Activated CD4-positive, alpha-beta T cell treated with anti-CD3 and anti-CD28 coated beads for 36 hours (primary cell): ENCODE measurements around the gene LVRN. TPM values are rescaled to one million over a fixed set of nuclear protein-coding genes. Genes with fewer than 3 reads are reported as not detected.

ENCODE experiments used
- ATAC-seq: fragments of 200-7000 bp; cut with Tn5 transposase; one replicate; pipeline ENCODE4 v1.10.0; 2021; ENCODE audit warnings: mild to moderate bottlenecking, moderate library complexity
- CTCF ChIA-PET: fragments of 350-600 bp; sonication (Branson Sonifier 250); formaldehyde crosslinking; loops from one replicate; lab custom pipeline; 2021; ENCODE audit warnings: antibody characterized with exemption; lab: Charles Lee
- POLR2A ChIA-PET: fragments of 350-600 bp; sonication (Branson Sonifier 250); formaldehyde crosslinking; loops from one replicate; lab custom pipeline; 2021; ENCODE audit warnings: antibody characterized with exemption, inconsistent platforms; lab: Charles Lee
- DNase-seq: peaks from one replicate; pipeline ENCODE4 v3.0.0-alpha.2; 2020
- H3K27ac Mint-ChIP-seq: one replicate; pipeline ENCODE4 v1.8.0; 2021; ENCODE audit warnings: mixed read lengths
- H3K27me3 Mint-ChIP-seq: one replicate; pipeline ENCODE4 v1.8.0; 2021; ENCODE audit warnings: mixed read lengths
- H3K36me3 Mint-ChIP-seq: one replicate; pipeline ENCODE4 v1.8.0; 2021; ENCODE audit warnings: low read depth, mixed read lengths
- H3K4me1 Mint-ChIP-seq: one replicate; pipeline ENCODE4 v1.8.0; 2021; ENCODE audit warnings: mixed read lengths
- H3K4me3 Mint-ChIP-seq: one replicate; pipeline ENCODE4 v1.8.0; 2021; ENCODE audit warnings: mild to moderate bottlenecking, moderate library complexity, mixed read lengths
- H3K9me3 Mint-ChIP-seq: one replicate; pipeline ENCODE4 v1.8.0; 2021; ENCODE audit warnings: low read depth, mixed read lengths
- intact Hi-C, 2 experiments: fragments of 100-400 bp; cut with DNase I in 1 of 2; cut with micrococcal nuclease in 1 of 2; formaldehyde crosslinking; loops; one replicate each; pipeline versions ENCODE4 v1.14.2 to v1.15.1; 2022 to 2024; cut with DNase I, micrococcal nuclease
- total RNA-seq, 2 experiments: library from RNA; stranded (reverse); gene quantifications; one replicate each; pipeline ENCODE4 v1.2.3, GENCODE V29; 2021

LVRN gene
- total RNA-seq, 2 experiments from 2014 or later, result 0.11 TPM; not detected in 1

DNA sequence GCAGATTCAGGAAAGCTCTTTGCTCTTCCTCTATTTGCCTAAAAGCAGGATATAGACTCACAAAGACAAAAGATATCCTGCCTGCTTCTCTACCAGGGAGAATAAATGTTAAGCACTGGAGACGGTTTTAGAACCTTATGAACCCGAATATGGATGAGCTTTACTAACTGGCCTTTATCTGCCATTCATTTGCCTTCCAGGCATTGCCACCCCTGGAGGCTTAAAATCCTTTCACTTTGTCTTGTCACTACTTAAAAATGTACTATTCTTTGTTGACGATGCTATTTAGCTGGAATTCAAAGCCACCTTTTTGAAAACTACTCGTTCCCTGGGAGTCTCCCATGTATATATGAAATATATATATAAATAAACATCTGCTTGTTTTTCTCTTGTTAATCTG, 23.2 kb upstream of the LVRN start:
- H3K27me3 Mint-ChIP-seq, result peaks cover 7% of the 10 kb centered on the region
- no peak for ATAC-seq
- H3K27ac Mint-ChIP-seq, result no peak overlapping the region
- no peak for DNase-seq
- ChIA-PET CTCF (interaction anchor here (1.2 kb wide), 1 partner anchor 8 kb away, joined by 3 read pairs; no protein-coding TSS in a partner anchor), POLR2A (no interaction called here)
- H3K4me1 Mint-ChIP-seq, result no peaks in the 10 kb centered on the region
- no peak overlapping the region for H3K4me3 Mint-ChIP-seq
- no peaks in the 10 kb centered on the region for H3K36me3 Mint-ChIP-seq
- no peaks in the 10 kb centered on the region for H3K9me3 Mint-ChIP-seq
- intact Hi-C loops, result no loop called here

GRCh38 chr5:115940080-115940810, 22.0 kb upstream of the LVRN start:
- intact Hi-C loops, result no loop called here
- H3K4me1 Mint-ChIP-seq, result no peaks in the 10 kb centered on the region
- H3K4me3 Mint-ChIP-seq, result no peak overlapping the region
- DNase-seq (no peak), ATAC-seq (no peak)
- H3K27ac Mint-ChIP-seq, result no peak overlapping the region
- ChIA-PET POLR2A (no interaction called here), CTCF (interaction anchor here (0.9 kb wide), 1 partner anchor 17 kb away, joined by 3 read pairs; no protein-coding TSS in a partner anchor)
- H3K9me3 Mint-ChIP-seq, result no peaks in the 10 kb centered on the region
- peaks cover 7% of the 10 kb centered on the region for H3K27me3 Mint-ChIP-seq
- no peaks in the 10 kb centered on the region for H3K36me3 Mint-ChIP-seq

DNA sequence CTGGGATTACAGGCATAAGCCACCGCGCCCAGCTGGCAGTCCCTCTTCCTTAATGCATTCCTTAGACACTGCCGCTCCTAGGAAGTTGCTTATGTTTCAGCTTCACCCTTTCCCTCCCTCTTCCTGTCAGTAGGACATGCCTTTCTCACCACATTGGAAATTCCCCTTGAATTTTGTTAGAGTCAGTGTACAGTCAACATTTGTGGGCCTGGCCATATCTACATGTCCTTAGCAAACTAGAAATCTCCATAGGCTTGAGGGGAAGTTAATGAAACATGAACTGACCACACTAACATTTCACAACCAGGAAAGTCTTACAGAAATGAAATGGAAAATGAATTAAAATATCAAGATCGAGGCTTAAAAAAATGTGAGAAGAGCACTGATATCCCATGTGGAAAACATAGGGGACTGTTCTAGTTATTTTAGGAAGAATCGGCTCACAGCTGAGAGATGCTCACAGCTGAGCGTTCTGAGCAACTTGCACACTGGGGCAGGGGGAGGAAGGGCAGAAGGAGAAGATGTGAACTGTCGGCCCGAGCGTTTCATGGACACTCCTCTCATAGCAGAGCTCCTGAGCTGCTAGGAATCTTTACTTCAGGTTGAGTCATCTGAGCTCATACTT, 21.1 kb upstream of the LVRN start:
- Mint-ChIP-seq H3K4me1 (no peaks in the 10 kb centered on the region), H3K27ac (no peak overlapping the region), H3K4me3 (no peak overlapping the region), H3K9me3 (no peaks in the 10 kb centered on the region), H3K27me3 (peaks cover 7% of the 10 kb centered on the region), H3K36me3 (no peaks in the 10 kb centered on the region)
- DNase-seq (no peak), ATAC-seq (no peak)
- POLR2A ChIA-PET, result no interaction called here
- CTCF ChIA-PET, result interaction anchor here (0.9 kb wide), 1 partner anchor 18 kb away, joined by 3 read pairs; no protein-coding TSS in a partner anchor
- intact Hi-C loops, result no loop called here

- Mint-ChIP-seq H3K9me3 (no peaks in the 10 kb centered on the region), H3K4me3 (no peak overlapping the region), H3K4me1 (no peaks in the 10 kb centered on the region), H3K27ac (no peak overlapping the region), H3K36me3 (no peaks in the 10 kb centered on the region), H3K27me3 (peaks cover 13% of the 10 kb centered on the region)
- POLR2A ChIA-PET, result no interaction called here
- intact Hi-C loops, result no loop called here
- CTCF ChIA-PET, result interaction anchor here (1.0 to 1.2 kb wide), 2 partner anchors 9 to 102 kb away, joined by 3 read pairs; no protein-coding TSS in a partner anchor
- DNase-seq, result no peak
- ATAC-seq, result no peak
Measured at GRCh38 chr5:115944501-115944900, 17.8 kb upstream of the LVRN start.

- no peak for DNase-seq
- Mint-ChIP-seq H3K4me3 (no peak overlapping the region), H3K4me1 (no peaks in the 10 kb centered on the region), H3K27me3 (peaks cover 11% of the 10 kb centered on the region), H3K9me3 (no peaks in the 10 kb centered on the region), H3K36me3 (no peaks in the 10 kb centered on the region), H3K27ac (no peak overlapping the region)
- intact Hi-C loops, result no loop called here
- ATAC-seq, result no peak
- ChIA-PET POLR2A (no interaction called here), CTCF (interaction anchor here (1.3 kb wide), 1 partner anchor 16 kb away, joined by 6 read pairs; the partner anchor contains the start of gene LVRN)
Measured at GRCh38 chr5:115946655-115947054, 15.6 kb upstream of the LVRN start.

- ATAC-seq, result no peak
- POLR2A ChIA-PET, result no interaction called here
- no peak for DNase-seq
- CTCF ChIA-PET, result interaction anchor here (0.7 to 1.3 kb wide), 2 partner anchors 9 to 15 kb away, joined by 3 to 6 read pairs; partner anchors contain the start of gene LVRN
- no peaks in the 10 kb centered on the region for H3K9me3 Mint-ChIP-seq
- H3K4me3 Mint-ChIP-seq, result no peak overlapping the region
- no peaks in the 10 kb centered on the region for H3K36me3 Mint-ChIP-seq
- no peak overlapping the region for H3K27ac Mint-ChIP-seq
- no peaks in the 10 kb centered on the region for H3K4me1 Mint-ChIP-seq
- peaks cover 14% of the 10 kb centered on the region for H3K27me3 Mint-ChIP-seq
- intact Hi-C loops, result no loop called here
Measured at GRCh38 chr5:115947260-115947659, 15.0 kb upstream of the LVRN start.

GRCh38 chr5:115948091-115948534, 14.2 kb upstream of the LVRN start:
- ChIA-PET CTCF (interaction anchor here (0.7 kb wide), 2 partner anchors 10 kb away, joined by 3 read pairs; no protein-coding TSS in a partner anchor), POLR2A (no interaction called here)
- Mint-ChIP-seq H3K27me3 (peaks cover 15% of the 10 kb centered on the region), H3K27ac (no peak overlapping the region), H3K4me1 (no peaks in the 10 kb centered on the region), H3K9me3 (no peaks in the 10 kb centered on the region), H3K36me3 (no peaks in the 10 kb centered on the region), H3K4me3 (no peak overlapping the region)
- no peak for ATAC-seq
- no peak for DNase-seq
- intact Hi-C loops, result no loop called here

DNA sequence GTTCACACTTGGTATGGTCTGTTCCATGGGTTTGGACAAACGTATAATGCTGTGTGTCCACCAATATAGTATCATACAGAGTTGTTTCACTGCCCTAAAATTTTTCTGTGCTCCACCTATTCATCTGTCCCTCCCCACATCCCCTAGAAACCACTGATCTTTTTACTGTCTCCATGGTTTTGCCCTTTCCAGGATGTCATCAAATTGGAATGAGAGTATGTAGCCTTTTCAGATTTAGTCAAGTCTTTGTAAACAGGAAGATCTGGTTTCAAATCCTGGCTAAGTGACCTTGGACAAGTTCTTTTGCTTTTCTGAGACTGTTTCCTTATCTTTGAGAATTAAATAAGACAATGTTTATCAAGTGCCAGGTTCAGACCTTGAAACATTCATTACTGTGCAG, 13.2 kb upstream of the LVRN start:
- peaks cover 19% of the 10 kb centered on the region for H3K27me3 Mint-ChIP-seq
- CTCF ChIA-PET, result no interaction called here

DNA sequence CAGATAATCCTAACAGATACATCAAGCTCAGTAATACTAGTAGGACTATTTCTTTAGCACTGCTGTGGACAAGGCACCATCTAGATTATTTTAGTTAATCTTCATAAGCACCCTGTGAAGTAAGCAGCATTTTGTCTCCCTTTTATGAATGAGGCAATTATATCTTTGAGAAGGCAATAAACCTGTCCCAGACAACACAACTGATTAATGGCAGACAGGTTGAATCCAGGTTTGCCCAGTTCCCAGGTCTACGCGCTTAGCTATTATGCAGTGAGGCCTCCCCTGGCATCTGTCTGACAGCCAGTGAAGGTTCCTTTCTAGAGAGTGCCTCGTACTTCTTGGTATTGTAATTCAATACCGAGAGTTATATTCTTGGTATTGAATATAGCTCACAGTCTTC, 9.7 kb upstream of the LVRN start:
- ChIA-PET CTCF (no interaction called here), POLR2A (no interaction called here)
- H3K27me3 Mint-ChIP-seq, result peaks cover 19% of the 10 kb centered on the region
- no peaks in the 10 kb centered on the region for H3K4me1 Mint-ChIP-seq
- intact Hi-C loops, result no loop called here
- DNase-seq (no peak), ATAC-seq (no peak)
- no peaks in the 10 kb centered on the region for H3K36me3 Mint-ChIP-seq
- no peak overlapping the region for H3K4me3 Mint-ChIP-seq
- no peaks in the 10 kb centered on the region for H3K9me3 Mint-ChIP-seq
- no peak overlapping the region for H3K27ac Mint-ChIP-seq

More for the DNA sequence above, 13.2 kb upstream of the LVRN start:
- no peaks in the 10 kb centered on the region for H3K4me1 Mint-ChIP-seq
- DNase-seq (no peak), ATAC-seq (no peak)
- no peak overlapping the region for H3K27ac Mint-ChIP-seq
- intact Hi-C loops, result no loop called here
- POLR2A ChIA-PET, result no interaction called here
- no peaks in the 10 kb centered on the region for H3K36me3 Mint-ChIP-seq
- H3K4me3 Mint-ChIP-seq, result no peak overlapping the region
- no peaks in the 10 kb centered on the region for H3K9me3 Mint-ChIP-seq

DNA sequence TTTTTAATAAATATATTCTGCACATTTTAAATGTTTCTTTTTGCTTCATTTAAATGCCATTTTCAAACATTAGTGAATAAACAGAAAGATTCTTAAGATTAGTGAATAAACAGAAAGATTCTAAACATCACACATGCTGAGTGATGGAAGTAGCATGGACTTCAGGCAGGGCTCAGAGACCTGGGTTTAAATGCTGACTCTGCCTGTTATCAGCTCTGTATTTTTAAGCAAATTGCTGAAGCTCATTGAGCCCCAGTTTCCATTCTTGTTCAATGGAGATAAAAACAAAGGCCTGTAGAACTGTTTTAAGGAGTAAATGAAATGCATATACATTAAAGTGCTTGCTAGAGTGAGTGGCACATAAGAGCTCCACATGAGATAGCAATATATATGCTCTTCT, 8.1 kb upstream of the LVRN start:
- no peak for DNase-seq
- ChIA-PET CTCF (no interaction called here), POLR2A (no interaction called here)
- Mint-ChIP-seq H3K27me3 (peaks cover 25% of the 10 kb centered on the region), H3K4me1 (no peaks in the 10 kb centered on the region), H3K4me3 (no peak overlapping the region), H3K9me3 (no peaks in the 10 kb centered on the region), H3K27ac (no peak overlapping the region), H3K36me3 (no peaks in the 10 kb centered on the region)
- no peak for ATAC-seq
- intact Hi-C loops, result no loop called here

GRCh38 chr5:115956957-115957356, 5.3 kb upstream of the LVRN start:
- Mint-ChIP-seq H3K27ac (no peak overlapping the region), H3K27me3 (peaks cover 36% of the 10 kb centered on the region), H3K36me3 (no peaks in the 10 kb centered on the region), H3K9me3 (no peaks in the 10 kb centered on the region), H3K4me1 (peaks cover 7% of the 10 kb centered on the region), H3K4me3 (no peak overlapping the region)
- CTCF ChIA-PET, result no interaction called here
- POLR2A ChIA-PET, result no interaction called here
- DNase-seq (no peak), ATAC-seq (no peak)
- intact Hi-C loops, result no loop called here
